GM23338 (cell line): ENCODE results near the gene COL8A2. TPM values are rescaled to one million over a fixed set of nuclear protein-coding genes. Genes with fewer than 3 reads are reported as not detected.

ENCODE experiments used
- ATAC-seq: fragments of 200-7000 bp; cut with Tn5 transposase; 3 replicates; pipeline ENCODE4 v1.9.1; 2020
- DNase-seq: peaks from one replicate; pipeline ENCODE4 v3.0.0-alpha.2; 2015; ENCODE audit warnings: low spot score
- H2AFZ ChIP-seq: fragments of 200-600 bp; sonication (generic); 2 replicates; pipeline ENCODE4 v1.8.0; 2016; ENCODE audit warnings: antibody characterized with exemption, mild to moderate bottlenecking, moderate library complexity
- H3F3A ChIP-seq: fragments of 200-600 bp; sonication (generic); replicated peaks from 2 replicates; pipeline ENCODE4 v1.8.0; 2017; ENCODE audit warnings: antibody characterized with exemption, mixed run types, low read depth
- H3K27ac ChIP-seq: fragments of 200-600 bp; sonication (generic); 2 replicates; pipeline ENCODE4 v1.6.1; 2016; ENCODE audit warnings: low read depth
- H3K27me3 ChIP-seq: fragments of 200-600 bp; sonication (generic); 2 replicates; pipeline ENCODE4 v1.8.0; 2016; ENCODE audit warnings: mild to moderate bottlenecking, mixed run types, moderate library complexity; ENCODE audit not compliant: insufficient read depth
- H3K36me3 ChIP-seq: fragments of 200-600 bp; sonication (generic); 2 replicates; pipeline ENCODE4 v1.8.0; 2016; ENCODE audit warnings: mild to moderate bottlenecking; ENCODE audit not compliant: insufficient read depth
- H3K4me1 ChIP-seq: fragments of 200-600 bp; sonication (generic); 2 replicates; pipeline ENCODE4 v1.8.0; 2016; ENCODE audit warnings: mild to moderate bottlenecking, moderate library complexity; ENCODE audit not compliant: insufficient read depth
- H3K4me2 ChIP-seq: fragments of 200-600 bp; sonication (generic); 2 replicates; pipeline ENCODE4 v1.7.1; 2017; ENCODE audit warnings: mixed run types
- H3K4me3 ChIP-seq: fragments of 200-600 bp; sonication (generic); 2 replicates; pipeline ENCODE4 v1.6.1; 2016; ENCODE audit warnings: mixed run types
- H3K79me2 ChIP-seq: fragments of 200-600 bp; sonication (generic); replicated peaks from 2 replicates; pipeline ENCODE4 v1.8.0; 2017; ENCODE audit warnings: mild to moderate bottlenecking; ENCODE audit not compliant: insufficient read depth
- H3K9me2 ChIP-seq: fragments of 200-600 bp; sonication (generic); 2 replicates; pipeline ENCODE4 v1.8.0; 2017; ENCODE audit not compliant: insufficient read depth
- H4K20me1 ChIP-seq: fragments of 200-600 bp; sonication (generic); replicated peaks from 2 replicates; pipeline ENCODE4 v1.8.0; 2017; ENCODE audit warnings: mild to moderate bottlenecking; ENCODE audit not compliant: insufficient read depth
- H3K27ac Mint-ChIP-seq: 2 replicates; pipeline ENCODE4 v1.8.0; 2020; ENCODE audit warnings: inconsistent platforms, mild to moderate bottlenecking, moderate library complexity, mixed read lengths
- H3K27me3 Mint-ChIP-seq: 3 replicates; pipeline ENCODE4 v1.8.0; 2022; ENCODE audit warnings: low read depth, mild to moderate bottlenecking, moderate library complexity, mixed read lengths, inconsistent platforms; ENCODE audit not compliant: insufficient read depth, poor library complexity
- H3K36me3 Mint-ChIP-seq: 3 replicates; pipeline ENCODE4 v1.8.0; 2021; ENCODE audit warnings: low read depth, mild to moderate bottlenecking, inconsistent platforms, moderate library complexity, mixed read lengths
- H3K4me1 Mint-ChIP-seq: 3 replicates; pipeline ENCODE4 v1.8.0; 2020; ENCODE audit warnings: mild to moderate bottlenecking, inconsistent platforms, mixed read lengths
- H3K4me3 Mint-ChIP-seq: 3 replicates; pipeline ENCODE4 v1.8.0; 2021; ENCODE audit warnings: moderate library complexity, mild to moderate bottlenecking, inconsistent platforms, mixed read lengths
- H3K9me3 Mint-ChIP-seq: 3 replicates; pipeline ENCODE4 v1.8.0; 2020; ENCODE audit warnings: moderate library complexity, mild to moderate bottlenecking, inconsistent platforms, mixed read lengths
- CREB1 ChIP-seq: fragments of 250-450 bp; sonication (Bioruptor Pico); IDR thresholded peaks from 2 replicates; pipeline ENCODE4 v1.5.0; 2020; ENCODE audit warnings: low read depth, mild to moderate bottlenecking, moderate library complexity
- EZH2phosphoT487 ChIP-seq: fragments of 200-600 bp; sonication (generic); IDR thresholded peaks from one replicate; pipeline ENCODE4 v1.8.1; 2018; ENCODE audit warnings: antibody characterized with exemption; ENCODE audit not compliant: unreplicated experiment
- NANOG ChIP-seq: IDR thresholded peaks from 2 replicates; pipeline ENCODE4 v1.6.1; 2016; ENCODE audit warnings: antibody characterized with exemption, borderline replicate concordance
- STAT1 ChIP-seq: IDR thresholded peaks from one replicate; pipeline ENCODE4 v1.6.1; 2016; ENCODE audit warnings: antibody characterized with exemption; ENCODE audit not compliant: unreplicated experiment
- ZNF114 ChIP-seq: fragments of 250-450 bp; sonication (Bioruptor Pico); IDR thresholded peaks from 2 replicates; pipeline ENCODE4 v1.5.0; 2020; ENCODE audit warnings: mild to moderate bottlenecking, moderate library complexity
- ZNF331 ChIP-seq: fragments of 250-450 bp; sonication (Bioruptor Pico); IDR thresholded peaks from 2 replicates; pipeline ENCODE4 v1.5.0; 2020; ENCODE audit warnings: low read depth, mild to moderate bottlenecking, moderate library complexity
- polyA plus RNA-seq: library from polyadenylated mRNA; unstranded; fragments of >200 nt; fragmentation: Nextera tagmentation; extraction: Ambion mirVana; gene quantifications from 2 replicates; pipeline ENCODE4 v1.2.1, GENCODE V29; 2016
- total RNA-seq: library from RNA; depleted of rRNA; stranded (reverse); fragments of >200 nt; shearing (Covaris generic); gene quantifications from 2 replicates; pipeline ENCODE4 v1.2.3, GENCODE V29; 2014
- TF ChIP-seq, protein P1 (sequence below): IDR thresholded peaks from one replicate; pipeline ENCODE4 v1.6.1; 2018; ENCODE audit warnings: antibody characterized with exemption; ENCODE audit not compliant: unreplicated experiment
- TF ChIP-seq, protein P2 (sequence below): fragments of 250-450 bp; sonication (Bioruptor Pico); IDR thresholded peaks from 2 replicates; pipeline ENCODE4 v1.5.0; 2020; ENCODE audit warnings: mild to moderate bottlenecking, moderate library complexity
- TF ChIP-seq, protein P3 (sequence below): IDR thresholded peaks from 2 replicates; pipeline ENCODE4 v1.6.1; 2016; ENCODE audit warnings: antibody characterized with exemption

The COL8A2 gene
- total and polyA plus RNA-seq, 2 experiments from 2014 or later: 0.95 to 4.9 TPM

DNA sequence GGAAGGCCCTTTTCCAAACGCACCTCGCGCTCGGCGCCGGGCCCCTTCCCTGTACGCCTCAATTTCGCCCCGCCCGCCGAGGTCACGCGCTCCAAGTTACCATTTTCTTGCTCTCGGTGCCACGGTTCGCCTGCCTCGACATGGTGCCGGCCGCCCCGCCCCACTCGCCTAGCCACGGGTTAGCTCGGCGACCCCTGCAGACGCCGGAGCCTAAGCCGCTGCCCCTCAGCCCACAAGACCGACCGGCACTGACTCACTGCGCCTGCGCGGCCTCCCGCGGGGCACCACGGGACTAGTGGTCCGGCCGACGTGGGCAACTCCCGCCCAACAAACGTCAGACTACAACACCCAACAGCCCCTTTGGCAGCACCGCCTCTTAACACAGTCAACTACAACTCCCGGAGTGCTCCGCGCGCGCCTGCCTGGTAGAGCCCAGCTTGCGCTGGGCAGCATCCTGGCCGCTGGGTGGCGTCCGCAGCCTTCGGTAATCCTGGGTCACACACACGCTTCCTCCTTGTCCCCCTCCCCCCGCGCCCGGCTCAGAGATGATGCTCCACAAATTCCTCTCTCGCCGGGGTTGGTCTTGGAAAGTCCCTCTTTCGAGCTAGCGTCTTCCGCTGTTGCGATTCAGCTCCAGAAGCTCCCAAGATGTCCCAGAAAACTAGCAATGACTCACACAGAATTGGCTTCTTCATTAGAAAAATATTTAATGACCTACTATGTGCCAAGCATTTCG lies 24.4 kb upstream of the COL8A2 start, which contains the start of gene TRAPPC3 (continued):
- TF ChIP-seq, protein P1, sequence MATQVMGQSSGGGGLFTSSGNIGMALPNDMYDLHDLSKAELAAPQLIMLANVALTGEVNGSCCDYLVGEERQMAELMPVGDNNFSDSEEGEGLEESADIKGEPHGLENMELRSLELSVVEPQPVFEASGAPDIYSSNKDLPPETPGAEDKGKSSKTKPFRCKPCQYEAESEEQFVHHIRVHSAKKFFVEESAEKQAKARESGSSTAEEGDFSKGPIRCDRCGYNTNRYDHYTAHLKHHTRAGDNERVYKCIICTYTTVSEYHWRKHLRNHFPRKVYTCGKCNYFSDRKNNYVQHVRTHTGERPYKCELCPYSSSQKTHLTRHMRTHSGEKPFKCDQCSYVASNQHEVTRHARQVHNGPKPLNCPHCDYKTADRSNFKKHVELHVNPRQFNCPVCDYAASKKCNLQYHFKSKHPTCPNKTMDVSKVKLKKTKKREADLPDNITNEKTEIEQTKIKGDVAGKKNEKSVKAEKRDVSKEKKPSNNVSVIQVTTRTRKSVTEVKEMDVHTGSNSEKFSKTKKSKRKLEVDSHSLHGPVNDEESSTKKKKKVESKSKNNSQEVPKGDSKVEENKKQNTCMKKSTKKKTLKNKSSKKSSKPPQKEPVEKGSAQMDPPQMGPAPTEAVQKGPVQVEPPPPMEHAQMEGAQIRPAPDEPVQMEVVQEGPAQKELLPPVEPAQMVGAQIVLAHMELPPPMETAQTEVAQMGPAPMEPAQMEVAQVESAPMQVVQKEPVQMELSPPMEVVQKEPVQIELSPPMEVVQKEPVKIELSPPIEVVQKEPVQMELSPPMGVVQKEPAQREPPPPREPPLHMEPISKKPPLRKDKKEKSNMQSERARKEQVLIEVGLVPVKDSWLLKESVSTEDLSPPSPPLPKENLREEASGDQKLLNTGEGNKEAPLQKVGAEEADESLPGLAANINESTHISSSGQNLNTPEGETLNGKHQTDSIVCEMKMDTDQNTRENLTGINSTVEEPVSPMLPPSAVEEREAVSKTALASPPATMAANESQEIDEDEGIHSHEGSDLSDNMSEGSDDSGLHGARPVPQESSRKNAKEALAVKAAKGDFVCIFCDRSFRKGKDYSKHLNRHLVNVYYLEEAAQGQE: no peak
- TF ChIP-seq, protein P2, sequence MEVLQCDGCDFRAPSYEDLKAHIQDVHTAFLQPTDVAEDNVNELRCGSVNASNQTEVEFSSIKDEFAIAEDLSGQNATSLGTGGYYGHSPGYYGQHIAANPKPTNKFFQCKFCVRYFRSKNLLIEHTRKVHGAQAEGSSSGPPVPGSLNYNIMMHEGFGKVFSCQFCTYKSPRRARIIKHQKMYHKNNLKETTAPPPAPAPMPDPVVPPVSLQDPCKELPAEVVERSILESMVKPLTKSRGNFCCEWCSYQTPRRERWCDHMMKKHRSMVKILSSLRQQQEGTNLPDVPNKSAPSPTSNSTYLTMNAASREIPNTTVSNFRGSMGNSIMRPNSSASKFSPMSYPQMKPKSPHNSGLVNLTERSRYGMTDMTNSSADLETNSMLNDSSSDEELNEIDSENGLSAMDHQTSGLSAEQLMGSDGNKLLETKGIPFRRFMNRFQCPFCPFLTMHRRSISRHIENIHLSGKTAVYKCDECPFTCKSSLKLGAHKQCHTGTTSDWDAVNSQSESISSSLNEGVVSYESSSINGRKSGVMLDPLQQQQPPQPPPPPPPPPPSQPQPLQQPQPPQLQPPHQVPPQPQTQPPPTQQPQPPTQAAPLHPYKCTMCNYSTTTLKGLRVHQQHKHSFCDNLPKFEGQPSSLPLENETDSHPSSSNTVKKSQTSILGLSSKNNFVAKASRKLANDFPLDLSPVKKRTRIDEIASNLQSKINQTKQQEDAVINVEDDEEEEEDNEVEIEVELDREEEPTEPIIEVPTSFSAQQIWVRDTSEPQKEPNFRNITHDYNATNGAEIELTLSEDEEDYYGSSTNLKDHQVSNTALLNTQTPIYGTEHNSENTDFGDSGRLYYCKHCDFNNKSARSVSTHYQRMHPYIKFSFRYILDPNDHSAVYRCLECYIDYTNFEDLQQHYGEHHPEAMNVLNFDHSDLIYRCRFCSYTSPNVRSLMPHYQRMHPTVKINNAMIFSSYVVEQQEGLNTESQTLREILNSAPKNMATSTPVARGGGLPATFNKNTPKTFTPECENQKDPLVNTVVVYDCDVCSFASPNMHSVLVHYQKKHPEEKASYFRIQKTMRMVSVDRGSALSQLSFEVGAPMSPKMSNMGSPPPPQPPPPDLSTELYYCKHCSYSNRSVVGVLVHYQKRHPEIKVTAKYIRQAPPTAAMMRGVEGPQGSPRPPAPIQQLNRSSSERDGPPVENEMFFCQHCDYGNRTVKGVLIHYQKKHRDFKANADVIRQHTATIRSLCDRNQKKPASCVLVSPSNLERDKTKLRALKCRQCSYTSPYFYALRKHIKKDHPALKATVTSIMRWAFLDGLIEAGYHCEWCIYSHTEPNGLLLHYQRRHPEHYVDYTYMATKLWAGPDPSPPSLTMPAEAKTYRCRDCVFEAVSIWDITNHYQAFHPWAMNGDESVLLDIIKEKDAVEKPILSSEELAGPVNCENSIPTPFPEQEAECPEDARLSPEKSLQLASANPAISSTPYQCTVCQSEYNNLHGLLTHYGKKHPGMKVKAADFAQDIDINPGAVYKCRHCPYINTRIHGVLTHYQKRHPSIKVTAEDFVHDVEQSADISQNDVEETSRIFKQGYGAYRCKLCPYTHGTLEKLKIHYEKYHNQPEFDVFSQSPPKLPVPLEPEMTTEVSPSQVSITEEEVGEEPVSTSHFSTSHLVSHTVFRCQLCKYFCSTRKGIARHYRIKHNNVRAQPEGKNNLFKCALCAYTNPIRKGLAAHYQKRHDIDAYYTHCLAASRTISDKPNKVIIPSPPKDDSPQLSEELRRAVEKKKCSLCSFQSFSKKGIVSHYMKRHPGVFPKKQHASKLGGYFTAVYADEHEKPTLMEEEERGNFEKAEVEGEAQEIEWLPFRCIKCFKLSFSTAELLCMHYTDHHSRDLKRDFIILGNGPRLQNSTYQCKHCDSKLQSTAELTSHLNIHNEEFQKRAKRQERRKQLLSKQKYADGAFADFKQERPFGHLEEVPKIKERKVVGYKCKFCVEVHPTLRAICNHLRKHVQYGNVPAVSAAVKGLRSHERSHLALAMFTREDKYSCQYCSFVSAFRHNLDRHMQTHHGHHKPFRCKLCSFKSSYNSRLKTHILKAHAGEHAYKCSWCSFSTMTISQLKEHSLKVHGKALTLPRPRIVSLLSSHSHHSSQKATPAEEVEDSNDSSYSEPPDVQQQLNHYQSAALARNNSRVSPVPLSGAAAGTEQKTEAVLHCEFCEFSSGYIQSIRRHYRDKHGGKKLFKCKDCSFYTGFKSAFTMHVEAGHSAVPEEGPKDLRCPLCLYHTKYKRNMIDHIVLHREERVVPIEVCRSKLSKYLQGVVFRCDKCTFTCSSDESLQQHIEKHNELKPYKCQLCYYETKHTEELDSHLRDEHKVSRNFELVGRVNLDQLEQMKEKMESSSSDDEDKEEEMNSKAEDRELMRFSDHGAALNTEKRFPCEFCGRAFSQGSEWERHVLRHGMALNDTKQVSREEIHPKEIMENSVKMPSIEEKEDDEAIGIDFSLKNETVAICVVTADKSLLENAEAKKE (CRISPR knock-in tag): no peak
- TF ChIP-seq NANOG: no peak

DNA sequence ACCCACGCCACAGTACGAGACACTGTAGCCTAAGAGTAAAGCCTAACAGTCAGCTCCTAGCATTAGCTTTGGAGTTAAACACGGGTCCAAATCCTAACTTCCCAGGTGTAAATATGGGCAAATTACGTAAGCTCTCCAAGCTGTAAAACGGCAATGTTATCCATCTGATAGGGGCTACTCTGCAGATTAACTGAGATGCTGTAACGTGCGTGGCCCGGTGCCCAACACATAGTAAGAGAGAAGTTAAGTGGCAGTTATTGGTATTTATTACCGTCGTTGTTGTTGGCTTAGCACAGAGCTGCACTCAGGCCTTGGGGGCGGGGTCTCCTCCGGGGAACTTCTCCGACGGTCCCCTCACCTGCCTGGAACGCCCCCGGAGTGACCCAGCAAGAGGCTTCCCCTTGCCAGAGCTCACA lies 23.8 kb upstream of the COL8A2 start:
- Histone ChIP-seq H3F3A (peaks cover 4% of the 10 kb centered on the region), H3K27me3 (peaks cover 38% of the 10 kb centered on the region), H3K9me2 (no peaks in the 10 kb centered on the region), H2AFZ (peak overlapping the region; percentile 100), H3K4me1 (peaks cover 25% of the 10 kb centered on the region), H4K20me1 (no peaks in the 10 kb centered on the region), H3K79me2 (peaks cover 16% of the 10 kb centered on the region), H3K4me2 (peak overlapping the region; percentile 89), H3K4me3 (peak overlapping the region; percentile 93), H3K27ac (peak overlapping the region; percentile 88), H3K36me3 (no peaks in the 10 kb centered on the region)
- DNase-seq (no peak), ATAC-seq (peak; percentile 31)
- Mint-ChIP-seq H3K36me3 (peaks cover 9% of the 10 kb centered on the region; the same call in 2 of the 3 replicates), H3K4me1 (peaks cover 33% of the 10 kb centered on the region), H3K4me3 (peak overlapping the region; percentile 91), H3K9me3 (no peaks in the 10 kb centered on the region; the same call in 1 of the 3 replicates), H3K27ac (peak overlapping the region; percentile 97), H3K27me3 (peaks cover 36% of the 10 kb centered on the region)
- no peak for TF ChIP-seq CREB1
- no peak for TF ChIP-seq ZNF331 (CRISPR knock-in tag)
- TF ChIP-seq EZH2phosphoT487: no peak
- no peak for TF ChIP-seq STAT1
- no peak for TF ChIP-seq ZNF114 (CRISPR knock-in tag)
- TF ChIP-seq, protein P3, sequence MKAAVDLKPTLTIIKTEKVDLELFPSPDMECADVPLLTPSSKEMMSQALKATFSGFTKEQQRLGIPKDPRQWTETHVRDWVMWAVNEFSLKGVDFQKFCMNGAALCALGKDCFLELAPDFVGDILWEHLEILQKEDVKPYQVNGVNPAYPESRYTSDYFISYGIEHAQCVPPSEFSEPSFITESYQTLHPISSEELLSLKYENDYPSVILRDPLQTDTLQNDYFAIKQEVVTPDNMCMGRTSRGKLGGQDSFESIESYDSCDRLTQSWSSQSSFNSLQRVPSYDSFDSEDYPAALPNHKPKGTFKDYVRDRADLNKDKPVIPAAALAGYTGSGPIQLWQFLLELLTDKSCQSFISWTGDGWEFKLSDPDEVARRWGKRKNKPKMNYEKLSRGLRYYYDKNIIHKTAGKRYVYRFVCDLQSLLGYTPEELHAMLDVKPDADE: no peak
- TF ChIP-seq, protein P1: no peak
- no peak for TF ChIP-seq NANOG
